OCI-LY3 (cell line): ENCODE measurements around the gene ATP5MG.

Experiments
- H2AFZ ChIP-seq: fragments of 200-600, 300-600 bp; shearing (Covaris generic); 2 replicates; pipeline ENCODE4 v1.6.0; 2014; ENCODE audit warnings: antibody characterized with exemption, low read depth, low read length
- H3K27ac ChIP-seq: fragments of 200-600, 300-600 bp; sonication (generic); 2 replicates; pipeline ENCODE4 v1.5.1; 2014; ENCODE audit warnings: mild to moderate bottlenecking, low read length, moderate library complexity, mixed read lengths
- H3K27me3 ChIP-seq: fragments of 200-600, 300-600 bp; sonication (generic); 2 replicates; pipeline ENCODE4 v1.6.1; 2014; ENCODE audit warnings: low read depth, low read length, mixed read lengths
- H3K36me3 ChIP-seq: fragments of 200-600, 300-600 bp; sonication (generic); replicated peaks from 2 replicates; pipeline ENCODE3; 2014; ENCODE audit warnings: low read depth, low read length, mixed read lengths
- H3K4me1 ChIP-seq: fragments of 300-600, 200-600 bp; sonication (generic); 2 replicates; pipeline ENCODE4 v1.6.1; 2014; ENCODE audit warnings: low read length, mixed read lengths
- H3K4me2 ChIP-seq: fragments of 200-600, 300-600 bp; sonication (generic); 2 replicates; pipeline ENCODE4 v1.6.1; 2014; ENCODE audit warnings: low read length, mixed read lengths
- H3K4me3 ChIP-seq: fragments of 300-600, 200-600 bp; sonication (generic); 2 replicates; pipeline ENCODE4 v1.5.1; 2014; ENCODE audit warnings: antibody characterized with exemption, mild to moderate bottlenecking, low read length, moderate library complexity
- H3K79me2 ChIP-seq: fragments of 300-600, 200-600 bp; shearing (Covaris generic); 2 replicates; pipeline ENCODE4 v1.6.1; 2014; ENCODE audit warnings: mild to moderate bottlenecking, low read length, mixed read lengths
- H3K9ac ChIP-seq: fragments of 300-600, 200-600 bp; shearing (Covaris generic); 2 replicates; pipeline ENCODE4 v1.6.0; 2014; ENCODE audit warnings: mild to moderate bottlenecking, low read length, moderate library complexity
- H3K9me3 ChIP-seq: fragments of 200-600, 300-600 bp; shearing (Covaris generic); 2 replicates; pipeline ENCODE4 v1.6.1; 2014; ENCODE audit warnings: low read length, mixed read lengths; ENCODE audit not compliant: insufficient read depth
- H4K20me1 ChIP-seq: fragments of 200-600, 300-600 bp; sonication (generic); 2 replicates; pipeline ENCODE4 v1.6.1; 2016; ENCODE audit warnings: low read length, mixed read lengths; ENCODE audit not compliant: insufficient read depth
- EZH2phosphoT487 ChIP-seq: fragments of 200-600 bp; shearing (Covaris generic); IDR thresholded peaks from 2 replicates; pipeline ENCODE4 v1.6.1; 2018; ENCODE audit warnings: antibody characterized with exemption, mixed run types, low read depth
- TF ChIP-seq, protein P1 (sequence below): fragments of 200-600, 300-600 bp; sonication (generic); IDR thresholded peaks from 2 replicates; pipeline ENCODE4 v1.5.1; 2014; ENCODE audit warnings: antibody characterized with exemption, low read length, low read depth

The ATP5MG gene

DNA sequence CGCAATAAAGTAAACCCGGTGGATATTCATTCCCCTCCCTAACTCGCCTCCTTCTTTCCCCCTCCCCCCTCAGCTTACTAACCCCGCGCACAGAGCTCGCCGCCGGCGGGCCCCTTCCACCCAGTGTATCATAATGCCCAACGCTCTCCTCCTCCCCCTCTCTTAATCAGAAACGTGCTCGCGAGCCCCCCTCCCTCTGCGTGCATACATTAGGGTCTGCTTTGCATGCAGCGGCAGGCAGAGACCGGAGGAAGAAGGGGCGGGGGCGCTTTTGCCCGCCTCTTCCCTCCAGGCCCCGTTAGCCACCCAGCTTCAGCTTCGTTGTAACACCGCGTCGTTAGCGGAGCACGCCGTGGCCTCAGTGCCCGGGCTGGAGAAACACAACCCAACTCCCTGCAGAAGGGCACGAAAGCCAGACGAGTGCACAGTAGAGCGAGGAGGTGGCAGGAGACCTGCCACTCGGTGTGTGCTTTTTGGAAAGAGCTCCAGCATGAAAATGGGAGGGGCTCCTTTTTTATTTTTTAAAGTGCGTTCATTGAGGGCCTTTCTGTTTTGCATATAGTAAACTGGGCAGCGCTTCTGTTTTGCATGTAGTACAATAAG lies 34.0 kb downstream of the ATP5MG start:
- Histone ChIP-seq H3K9me3 (no peaks in the 10 kb centered on the region), H3K4me1 (peaks cover 22% of the 10 kb centered on the region), H3K79me2 (peaks cover 41% of the 10 kb centered on the region), H3K27me3 (0 out of 2 replicates have a peak, but pooled peaks cover 5% of the 10 kb centered on the region), H3K9ac (peak overlapping the region; percentile 92), H4K20me1 (peaks cover 29% of the 10 kb centered on the region), H3K4me3 (peak overlapping the region; percentile 93), H2AFZ (peak overlapping the region; percentile 81), H3K27ac (peak overlapping the region; percentile 84), H3K36me3 (peaks cover 5% of the 10 kb centered on the region), H3K4me2 (peak overlapping the region; percentile 91)
- no peak for TF ChIP-seq EZH2phosphoT487
- TF ChIP-seq, protein P1, sequence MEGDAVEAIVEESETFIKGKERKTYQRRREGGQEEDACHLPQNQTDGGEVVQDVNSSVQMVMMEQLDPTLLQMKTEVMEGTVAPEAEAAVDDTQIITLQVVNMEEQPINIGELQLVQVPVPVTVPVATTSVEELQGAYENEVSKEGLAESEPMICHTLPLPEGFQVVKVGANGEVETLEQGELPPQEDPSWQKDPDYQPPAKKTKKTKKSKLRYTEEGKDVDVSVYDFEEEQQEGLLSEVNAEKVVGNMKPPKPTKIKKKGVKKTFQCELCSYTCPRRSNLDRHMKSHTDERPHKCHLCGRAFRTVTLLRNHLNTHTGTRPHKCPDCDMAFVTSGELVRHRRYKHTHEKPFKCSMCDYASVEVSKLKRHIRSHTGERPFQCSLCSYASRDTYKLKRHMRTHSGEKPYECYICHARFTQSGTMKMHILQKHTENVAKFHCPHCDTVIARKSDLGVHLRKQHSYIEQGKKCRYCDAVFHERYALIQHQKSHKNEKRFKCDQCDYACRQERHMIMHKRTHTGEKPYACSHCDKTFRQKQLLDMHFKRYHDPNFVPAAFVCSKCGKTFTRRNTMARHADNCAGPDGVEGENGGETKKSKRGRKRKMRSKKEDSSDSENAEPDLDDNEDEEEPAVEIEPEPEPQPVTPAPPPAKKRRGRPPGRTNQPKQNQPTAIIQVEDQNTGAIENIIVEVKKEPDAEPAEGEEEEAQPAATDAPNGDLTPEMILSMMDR = no peak

DNA sequence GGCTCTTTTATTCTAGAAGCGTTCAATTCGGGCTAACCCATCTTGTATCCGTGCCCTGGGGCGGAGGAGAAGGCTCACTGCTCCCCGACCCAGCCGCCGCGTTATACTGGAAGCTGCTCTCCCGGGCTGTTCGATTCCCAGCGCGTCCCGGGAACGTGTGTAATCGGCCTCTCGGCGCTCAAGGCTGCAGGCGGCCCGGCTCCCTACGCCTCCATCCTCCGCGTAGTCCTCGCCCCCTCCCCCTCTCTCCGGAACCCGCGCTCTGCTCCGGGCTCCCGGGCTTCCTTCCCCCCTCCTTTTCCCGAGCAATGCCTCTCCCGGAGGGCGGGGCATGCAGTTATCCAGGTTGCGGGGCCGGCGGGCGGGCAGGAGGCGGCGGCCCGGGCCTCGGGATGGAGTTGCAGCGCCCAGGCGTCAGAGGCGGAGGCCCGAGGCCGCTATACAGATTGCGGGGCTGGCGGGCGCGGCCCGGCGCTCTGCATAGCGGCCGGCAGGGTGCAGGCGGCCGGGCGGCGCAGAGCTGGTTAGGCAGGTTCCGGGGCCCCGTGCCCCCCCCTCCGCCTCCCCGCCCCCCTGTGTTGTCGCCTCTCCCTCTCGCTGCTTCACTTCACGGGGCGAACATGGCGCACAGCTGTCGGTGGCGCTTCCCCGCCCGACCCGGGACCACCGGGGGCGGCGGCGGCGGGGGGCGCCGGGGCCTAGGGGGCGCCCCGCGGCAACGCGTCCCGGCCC lies 34.7 kb downstream of the ATP5MG start, which contains the start of gene KMT2A:
Gene KMT2A (plus strand): TSS at position 600 of the 732 bp plus-strand sequence. CDS start 21 bp downstream, at position 621.
- Histone ChIP-seq H2AFZ (peak within 1 kb of the TSS; percentile 81), H4K20me1 (peaks cover 36% of the 10 kb centered on the region), H3K4me1 (peaks cover 28% of the 10 kb centered on the region), H3K79me2 (peaks cover 47% of the 10 kb centered on the region), H3K4me2 (peak within 1 kb of the TSS; percentile 91), H3K27me3 (0 out of 2 replicates have a peak, but pooled peaks cover 2% of the 10 kb centered on the region), H3K4me3 (peak within 1 kb of the TSS; percentile 93), H3K9ac (peak within 1 kb of the TSS; percentile 96), H3K36me3 (peaks cover 5% of the 10 kb centered on the region), H3K9me3 (no peaks in the 10 kb centered on the region), H3K27ac (peak within 1 kb of the TSS; percentile 84)
- TF ChIP-seq, protein P1 = no peak

DNA sequence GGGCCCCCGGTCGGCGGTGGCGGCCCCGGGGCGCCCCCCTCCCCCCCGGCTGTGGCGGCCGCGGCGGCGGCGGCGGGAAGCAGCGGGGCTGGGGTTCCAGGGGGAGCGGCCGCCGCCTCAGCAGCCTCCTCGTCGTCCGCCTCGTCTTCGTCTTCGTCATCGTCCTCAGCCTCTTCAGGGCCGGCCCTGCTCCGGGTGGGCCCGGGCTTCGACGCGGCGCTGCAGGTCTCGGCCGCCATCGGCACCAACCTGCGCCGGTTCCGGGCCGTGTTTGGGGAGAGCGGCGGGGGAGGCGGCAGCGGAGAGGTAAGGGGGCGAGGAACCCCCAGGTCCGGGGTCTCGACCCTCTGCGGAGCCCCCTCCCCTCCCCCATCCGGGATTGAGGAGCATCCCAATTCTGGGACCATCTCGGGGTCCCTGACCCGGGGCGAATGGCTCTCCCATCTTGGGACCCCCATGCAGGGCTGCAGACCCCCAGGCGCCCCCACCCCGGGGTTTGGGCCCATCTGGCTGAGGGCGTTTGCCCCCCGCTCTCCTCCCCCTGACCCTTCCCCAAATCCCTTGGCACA lies 35.3 kb downstream of the ATP5MG start:
- no peak for TF ChIP-seq EZH2phosphoT487
- TF ChIP-seq, protein P1 = no peak
- Histone ChIP-seq H3K79me2 (peaks cover 54% of the 10 kb centered on the region), H3K36me3 (peaks cover 5% of the 10 kb centered on the region), H2AFZ (no peak overlapping the region), H3K9ac (peak overlapping the region; percentile 96), H3K4me1 (peaks cover 35% of the 10 kb centered on the region), H3K4me3 (peak overlapping the region; percentile 93), H3K27me3 (no peaks in the 10 kb centered on the region), H3K27ac (peak overlapping the region; percentile 71), H3K4me2 (peak overlapping the region; percentile 91), H4K20me1 (peaks cover 42% of the 10 kb centered on the region), H3K9me3 (no peaks in the 10 kb centered on the region)
